Measurements from ENCODE around the gene SCAPER. TPM values are rescaled to one million over a fixed set of nuclear protein-coding genes. Genes with fewer than 3 reads are reported as not detected.
A peak's percentile ranks its signal among the peaks of the same experiment; 100 is the strongest.

Gene SCAPER
- total and polyA plus RNA-seq, 2 of the 4 experiments (the other 2 are of a cell fraction) = 2.9 to 9.7 TPM

DNA sequence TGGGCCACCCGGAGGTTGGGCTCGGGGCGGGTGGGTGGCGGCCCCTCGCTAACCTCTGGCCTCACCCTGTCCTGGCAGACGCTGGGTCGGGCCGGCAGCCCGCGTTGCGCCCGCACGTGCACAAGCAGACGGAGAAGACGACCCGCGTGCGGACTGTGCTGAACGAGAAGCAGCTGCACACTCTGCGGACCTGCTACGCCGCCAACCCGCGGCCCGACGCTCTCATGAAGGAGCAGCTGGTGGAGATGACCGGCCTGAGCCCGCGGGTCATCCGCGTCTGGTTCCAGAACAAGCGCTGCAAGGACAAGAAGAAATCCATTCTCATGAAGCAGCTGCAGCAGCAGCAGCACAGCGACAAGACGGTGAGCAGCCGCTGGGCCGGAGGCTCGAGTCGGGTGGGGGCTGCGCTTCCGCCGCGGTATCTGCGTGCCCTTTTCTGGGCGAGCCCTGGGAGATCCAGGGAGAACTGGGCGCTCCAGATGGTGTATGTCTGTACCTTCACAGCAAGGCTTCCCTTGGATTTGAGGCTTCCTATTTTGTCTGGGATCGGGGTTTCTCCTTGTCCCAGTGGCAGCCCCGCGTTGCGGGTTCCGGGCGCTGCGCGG is 564.8 kb downstream of the SCAPER start:
- peaks cover 3 to 17% of the 10 kb centered on the region in 2 experiments; a peak in 3 of 4 replicates for H3K79me1 ChIP-seq (ENCODE audit: low read depth in 1 of 2, low read length in 2 of 2)
- H3K14ac ChIP-seq (replicated peaks; ENCODE audit: low read depth, low read length) = no peak overlapping the region
- TF ChIP-seq CHD1 (IDR thresholded peaks at IDR 0.05; ENCODE audit: low read depth, low read length) = no peak
- no peak for TF ChIP-seq MAFK (IDR thresholded peaks at IDR 0.05; ENCODE audit: low read depth, low read length)
- peak; percentile 37; the same call in 1 of the 2 replicates for TF ChIP-seq BHLHE40 (IDR thresholded peaks at IDR 0.05; ENCODE audit: low read depth, low read length)
- peaks cover 30% of the 10 kb centered on the region for H3K27me3 ChIP-seq (ENCODE audit: control insufficient read depth, insufficient read depth, low read length)
- no peak overlapping the region for H3K27ac ChIP-seq (ENCODE audit: insufficient read depth, low read length)
- peaks cover 5% of the 10 kb centered on the region; the same call in 1 of the 2 replicates for H3K4me1 ChIP-seq (ENCODE audit: control insufficient read depth, insufficient read depth, low read length)
- DNase-seq (no peak), ATAC-seq (ENCODE audit: low read depth) (no peak)
- H4K8ac ChIP-seq (ENCODE audit: low read depth in 2 of 2, low read length in 2 of 2) = no peak overlapping the region
- no peak overlapping the region for H2AK5ac ChIP-seq (ENCODE audit: low read depth, low read length)
- no peak overlapping the region for H2BK5ac ChIP-seq (ENCODE audit: low read depth, low read length, poor library complexity, severe bottlenecking)
- in situ Hi-C loops (cut with MboI; ENCODE audit: low sequenced_read_pairs) (no loop called here), intact Hi-C loops (cut with micrococcal nuclease) (loop anchor here (10.0 kb wide), 1 partner anchor 235 kb away; no protein-coding TSS in a partner anchor), dilution Hi-C loops (cut with HindIII; ENCODE audit: low sequenced_read_pairs, unreplicated experiment) (no loop called here)
- peaks cover 12% of the 10 kb centered on the region; the same call in 1 of the 2 replicates for H3K9me3 ChIP-seq (ENCODE audit: control insufficient read depth, insufficient read depth, low read length)
- H2AFZ ChIP-seq (replicated peaks; ENCODE audit: low read length, poor library complexity) = peak overlapping the region; percentile 40
- H2BK20ac ChIP-seq (ENCODE audit: low read depth, low read length) = no peak overlapping the region
- H4K91ac ChIP-seq (ENCODE audit: insufficient read depth, low read depth, low read length) = no peak overlapping the region
- no peak overlapping the region for H3K18ac ChIP-seq (ENCODE audit: low read depth, low read length)
- no TSS peak for BruUV-seq (replicated peaks)
- H3K9me1 ChIP-seq (ENCODE audit: insufficient read depth, low read length) = no peaks in the 10 kb centered on the region
- H2BK15ac ChIP-seq (ENCODE audit: low read depth, low read length) = no peak overlapping the region
- POLR2A ChIA-PET (ENCODE audit: unreplicated experiment) = no interaction called here
- peaks cover 23% of the 10 kb centered on the region for H3K36me3 ChIP-seq (ENCODE audit: control insufficient read depth, insufficient read depth, low read length)
- no peak overlapping the region for H2AK9ac ChIP-seq (replicated peaks; ENCODE audit: low read depth, low read length, poor library complexity)
- H2BK120ac ChIP-seq (ENCODE audit: low read depth, low read length) = no peak overlapping the region
- peaks cover 12% of the 10 kb centered on the region for H4K20me1 ChIP-seq (ENCODE audit: insufficient read depth, low read length)
- no peak overlapping the region for H3K4ac ChIP-seq (ENCODE audit: low read depth, low read length)
- no peak overlapping the region for H3K4me3 ChIP-seq (ENCODE audit: insufficient read depth, low read depth, low read length)
- H3K56ac ChIP-seq (ENCODE audit: extremely low read depth, insufficient read depth, low read length) = no peak overlapping the region
- no peak overlapping the region for H3K9ac ChIP-seq (ENCODE audit: low read depth, low read length)
- no peak overlapping the region for H3K23ac ChIP-seq (ENCODE audit: low read depth, low read length)
- CTCF ChIA-PET = interaction anchor here (0.6 kb wide), 1 partner anchor 111 kb away, joined by 3 read pairs; no protein-coding TSS in a partner anchor
- H4K5ac ChIP-seq (ENCODE audit: low read depth, low read length) = no peak overlapping the region
- H3K4me2 ChIP-seq (ENCODE audit: low read depth, low read length) = no peak overlapping the region
- WGBS, 2 experiments (ENCODE audit: extremely low coverage in 2 of 2, insufficient read length in 1 of 2) = 31% methylated on average over 43 of the region's 53 CpGs; no CpG with 5 or more reads in 1 of the 2 experiments
